Lower lobe of right lung (tissue), 2 donors: ENCODE results near the gene PCNT. TPM values are rescaled to one million over a fixed set of nuclear protein-coding genes. Genes with fewer than 3 reads are reported as not detected.
"Not testable (repeated sequence)": the region's sequence is repeated elsewhere in the genome, so short reads cannot be mapped to it uniquely, and the experiment has no call there.

ENCODE experiments used
- ATAC-seq, 2 donors: fragments of 200-7000 bp; cut with Tn5 transposase; one replicate each; pipeline ENCODE4 v1.9.1; 2020 to 2022; ENCODE audit warnings: mild to moderate bottlenecking in 2 of 2, moderate library complexity in 2 of 2
- DNase-seq: peaks from one replicate; pipeline ENCODE4 v3.0.0-alpha.2; 2020
- H3K27ac ChIP-seq: fragments of 200-600 bp; one replicate; pipeline ENCODE4 v1.8.0; 2022
- H3K27me3 ChIP-seq: fragments of 200-600 bp; one replicate; pipeline ENCODE4 v1.8.0; 2022; ENCODE audit warnings: low read depth
- H3K36me3 ChIP-seq: fragments of 200-600 bp; one replicate; pipeline ENCODE4 v1.8.0; 2022; ENCODE audit warnings: mild to moderate bottlenecking
- H3K4me1 ChIP-seq: fragments of 200-600 bp; one replicate; pipeline ENCODE4 v1.8.0; 2022
- H3K4me3 ChIP-seq: fragments of 200-600 bp; one replicate; pipeline ENCODE4 v1.8.0; 2022; ENCODE audit warnings: mild to moderate bottlenecking
- H3K9me3 ChIP-seq: fragments of 200-600 bp; one replicate; pipeline ENCODE4 v1.8.0; 2022
- intact Hi-C: fragments of 100-400 bp; cut with DNase I; formaldehyde crosslinking; loops from one replicate; pipeline ENCODE4 v1.11.0; 2022
- total RNA-seq: library from RNA; stranded (reverse); fragmentation: NEBNext Ultra II Directional; extraction: Animal tissue kit (Norgen Biotek cat#: 25700); gene quantifications from one replicate; pipeline ENCODE4 v1.2.1, GENCODE V29; 2021
- TF ChIP-seq, protein P1 (sequence below): fragments of 200-600 bp; IDR thresholded peaks from one replicate; pipeline ENCODE4 v1.8.0; 2022; ENCODE audit warnings: antibody characterized with exemption, mild to moderate bottlenecking
- donor health status: DM: no; HTN: yes; CAD: no; lungs with severe emphysema.

PCNT gene
- total RNA-seq, 1 donor from 2014 or later, result 36.5 TPM

DNA sequence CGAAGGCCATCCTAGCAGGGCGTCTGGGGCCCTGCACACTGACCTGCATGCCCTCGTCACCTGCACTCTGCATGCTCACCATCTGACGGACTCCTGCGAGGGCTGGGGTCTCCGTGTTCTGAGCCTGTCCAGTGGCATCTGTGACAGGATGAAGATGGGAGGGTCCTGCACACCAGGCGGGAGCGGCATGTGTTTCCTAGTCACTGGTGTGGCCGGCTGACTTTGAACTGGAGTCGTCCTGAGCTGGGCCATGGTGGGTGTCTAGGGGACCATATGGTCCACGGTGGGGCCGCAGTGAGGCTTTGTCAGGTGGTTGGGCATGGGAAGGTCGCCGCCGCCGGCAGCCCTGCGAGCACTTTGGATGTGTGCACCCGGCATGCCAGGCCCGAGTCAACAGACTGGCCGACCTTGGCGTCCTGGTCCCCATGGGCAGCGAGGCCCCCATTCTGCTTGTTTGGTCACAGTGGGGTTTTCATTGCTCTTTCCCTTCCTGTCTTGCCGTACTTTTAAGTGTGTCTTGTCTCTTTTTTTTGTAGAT is 118.1 kb downstream of the PCNT start:
- peak; percentile 35 for DNase-seq
- intact Hi-C loops, result no loop called here
- H3K4me1 ChIP-seq, result no peaks in the 10 kb centered on the region
- TF ChIP-seq, protein P1, sequence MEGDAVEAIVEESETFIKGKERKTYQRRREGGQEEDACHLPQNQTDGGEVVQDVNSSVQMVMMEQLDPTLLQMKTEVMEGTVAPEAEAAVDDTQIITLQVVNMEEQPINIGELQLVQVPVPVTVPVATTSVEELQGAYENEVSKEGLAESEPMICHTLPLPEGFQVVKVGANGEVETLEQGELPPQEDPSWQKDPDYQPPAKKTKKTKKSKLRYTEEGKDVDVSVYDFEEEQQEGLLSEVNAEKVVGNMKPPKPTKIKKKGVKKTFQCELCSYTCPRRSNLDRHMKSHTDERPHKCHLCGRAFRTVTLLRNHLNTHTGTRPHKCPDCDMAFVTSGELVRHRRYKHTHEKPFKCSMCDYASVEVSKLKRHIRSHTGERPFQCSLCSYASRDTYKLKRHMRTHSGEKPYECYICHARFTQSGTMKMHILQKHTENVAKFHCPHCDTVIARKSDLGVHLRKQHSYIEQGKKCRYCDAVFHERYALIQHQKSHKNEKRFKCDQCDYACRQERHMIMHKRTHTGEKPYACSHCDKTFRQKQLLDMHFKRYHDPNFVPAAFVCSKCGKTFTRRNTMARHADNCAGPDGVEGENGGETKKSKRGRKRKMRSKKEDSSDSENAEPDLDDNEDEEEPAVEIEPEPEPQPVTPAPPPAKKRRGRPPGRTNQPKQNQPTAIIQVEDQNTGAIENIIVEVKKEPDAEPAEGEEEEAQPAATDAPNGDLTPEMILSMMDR, result no peak
- H3K4me3 ChIP-seq, result no peak overlapping the region
- H3K36me3 ChIP-seq, result peaks cover 79% of the 10 kb centered on the region
- no peaks in the 10 kb centered on the region for H3K9me3 ChIP-seq
- no peak overlapping the region for H3K27ac ChIP-seq
- H3K27me3 ChIP-seq, result no peaks in the 10 kb centered on the region
- ATAC-seq, result no peak

DNA sequence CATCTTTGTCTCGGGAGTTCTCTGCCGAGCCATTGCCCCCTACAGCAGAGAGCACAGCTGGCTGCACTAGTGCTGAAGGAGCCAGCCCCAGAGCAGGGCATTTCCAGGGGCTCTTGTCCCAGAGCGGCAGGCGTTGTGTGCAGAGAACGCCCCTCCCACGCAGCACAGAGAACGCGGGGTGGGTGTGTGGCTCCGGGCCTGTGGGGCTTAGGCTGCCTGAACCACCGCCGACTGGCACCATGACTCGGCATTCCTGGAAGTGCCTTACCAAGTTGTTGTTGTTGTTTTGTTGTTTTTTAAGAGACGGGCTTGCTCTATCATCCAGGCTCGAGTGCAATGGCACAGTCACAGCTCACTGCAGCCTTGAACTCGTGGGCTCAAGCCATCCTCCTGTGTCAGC is 119.0 kb downstream of the PCNT start:
- Histone ChIP-seq H3K4me1 (no peaks in the 10 kb centered on the region), H3K9me3 (no peaks in the 10 kb centered on the region), H3K36me3 (peaks cover 71% of the 10 kb centered on the region), H3K4me3 (no peak overlapping the region), H3K27me3 (no peaks in the 10 kb centered on the region), H3K27ac (no peak overlapping the region)
- DNase-seq, result peak; percentile 29
- intact Hi-C loops, result no loop called here
- TF ChIP-seq, protein P1, result no peak
- ATAC-seq, result no peak

DNA sequence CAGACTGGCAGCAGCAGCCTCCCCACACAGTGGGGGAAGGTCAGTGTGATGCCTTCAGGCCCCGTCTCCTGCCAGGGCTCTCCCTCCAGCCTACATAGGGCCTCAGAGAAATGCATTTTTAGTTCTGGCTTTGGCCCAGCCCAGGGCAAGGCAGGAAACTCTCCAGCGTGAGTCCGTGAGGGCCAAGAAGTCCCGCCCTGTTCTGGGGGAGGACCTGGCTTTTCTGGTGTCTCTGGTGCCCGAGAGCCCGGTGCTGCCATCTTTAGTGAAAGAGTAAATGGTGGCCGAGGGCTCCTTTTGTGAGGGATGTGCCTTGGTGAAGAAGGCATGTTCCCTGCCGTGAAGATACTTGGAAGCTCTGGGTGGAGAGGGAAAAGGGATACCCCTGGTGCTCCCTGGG is 120.0 kb downstream of the PCNT start:
- Histone ChIP-seq H3K4me1 (no peaks in the 10 kb centered on the region), H3K9me3 (peaks cover 3% of the 10 kb centered on the region), H3K4me3 (no peak overlapping the region), H3K36me3 (peaks cover 64% of the 10 kb centered on the region), H3K27me3 (no peaks in the 10 kb centered on the region), H3K27ac (no peak overlapping the region)
- TF ChIP-seq, protein P1, result no peak
- DNase-seq, result no peak
- peak in 1 of 2 donors; percentile 18 for ATAC-seq
- intact Hi-C loops, result no loop called here

DNA sequence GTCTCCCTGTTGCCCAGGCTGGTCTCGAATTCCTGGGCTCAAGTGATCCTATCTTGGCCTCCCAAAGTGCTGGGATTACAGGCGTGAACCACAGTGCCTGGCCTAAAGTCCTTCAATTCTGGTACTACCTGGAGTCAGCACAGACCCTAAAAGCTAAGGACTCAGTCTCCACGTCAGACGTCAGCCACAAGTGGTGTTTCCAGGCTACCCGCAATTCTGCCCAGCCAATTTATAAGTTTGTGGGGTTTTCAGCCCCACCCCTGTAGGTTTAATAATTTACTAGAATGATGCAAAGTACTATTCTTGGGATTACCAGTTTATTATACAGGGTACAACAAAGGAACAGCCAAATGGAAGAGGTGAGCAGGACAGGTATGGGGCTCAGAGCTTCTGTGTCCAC is 124.2 kb downstream of the PCNT start:
- peaks cover 22% of the 10 kb centered on the region for H3K36me3 ChIP-seq
- DNase-seq (no peak), ATAC-seq (no peak)
- no peaks in the 10 kb centered on the region for H3K27me3 ChIP-seq
- no peak overlapping the region for H3K4me3 ChIP-seq
- intact Hi-C loops, result no loop called here
- H3K27ac ChIP-seq, result no peak overlapping the region
- peaks cover 7% of the 10 kb centered on the region for H3K9me3 ChIP-seq
- TF ChIP-seq, protein P1, result no peak
- no peaks in the 10 kb centered on the region for H3K4me1 ChIP-seq

DNA sequence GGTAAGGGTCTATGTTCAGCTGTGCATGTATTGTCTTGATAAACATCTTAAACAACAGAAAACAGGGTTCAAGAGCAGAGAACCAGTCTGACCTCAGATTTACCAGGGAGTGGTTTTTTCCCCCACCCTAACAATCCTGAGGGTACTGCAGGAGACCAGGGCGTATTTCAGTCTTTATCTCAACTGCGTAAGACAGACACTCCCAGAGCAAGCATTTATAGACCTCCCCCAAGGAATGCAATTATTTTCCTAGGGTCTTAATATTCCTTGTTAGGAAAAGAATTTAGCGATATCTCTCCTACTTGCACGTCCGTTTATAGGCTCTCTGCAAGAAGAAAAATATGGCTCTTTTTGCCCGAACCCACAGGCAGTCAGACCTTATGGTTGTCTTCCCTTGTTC is 124.9 kb downstream of the PCNT start:
- H3K36me3 ChIP-seq, result peaks cover 16% of the 10 kb centered on the region
- H3K27me3 ChIP-seq, ATAC-seq, DNase-seq, H3K4me1 ChIP-seq, intact Hi-C loops, H3K9me3 ChIP-seq, H3K27ac ChIP-seq, H3K4me3 ChIP-seq: not testable (repeated sequence)

DNA sequence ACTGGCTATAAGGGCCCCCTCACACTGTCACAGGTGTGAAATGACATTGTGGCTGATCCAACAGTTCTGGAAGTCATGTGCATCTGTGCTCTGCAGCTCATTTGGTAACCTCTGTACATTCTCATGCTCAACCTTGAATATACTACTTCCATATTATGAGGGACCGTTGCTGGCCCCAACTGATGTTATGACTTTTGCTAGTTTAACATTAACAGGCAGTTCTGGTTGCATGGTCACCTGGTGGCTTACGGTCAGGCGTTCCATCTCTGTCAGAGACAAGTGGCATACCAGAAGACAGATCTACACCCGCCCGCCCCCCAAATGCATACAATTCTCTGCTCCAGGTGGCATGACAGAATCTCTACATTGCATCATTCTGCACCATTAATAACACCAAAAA is 128.8 kb downstream of the PCNT start:
- DNase-seq (no peak), ATAC-seq (no peak)
- no peak overlapping the region for H3K27ac ChIP-seq

More for the DNA sequence above, 128.8 kb downstream of the PCNT start:
- Histone ChIP-seq H3K36me3 (peaks cover 5% of the 10 kb centered on the region), H3K4me1 (peaks cover 20% of the 10 kb centered on the region), H3K9me3 (peaks cover 7% of the 10 kb centered on the region), H3K4me3 (no peak overlapping the region), H3K27me3 (no peaks in the 10 kb centered on the region)
- intact Hi-C loops, result no loop called here
- TF ChIP-seq, protein P1, result no peak
